ENCODE data around the gene FKRP. TPM values are rescaled to one million over a fixed set of nuclear protein-coding genes. Genes with fewer than 3 reads are reported as not detected.
"Not testable (repeated sequence)": the region's sequence is repeated elsewhere in the genome, so short reads cannot be mapped to it uniquely, and the experiment has no call there.

Gene FKRP
- polyA plus RNA-seq, 1 donor (not counting 4 experiments of a cell fraction or from before 2014, with no cell fraction given), result 6.1 TPM

GRCh38 chr19:46802152-46802551, 56.3 kb downstream of the FKRP start:
- DNase-seq (ENCODE audit: low read depth, low spot score) (no peak), FAIRE-seq (no peak)
- H3K4me2 ChIP-seq (ENCODE audit: control insufficient read depth, extremely low read depth, insufficient read depth, low read depth, low read length), result no peak overlapping the region
- no peak for TF ChIP-seq EZH2 (IDR thresholded peaks at IDR 0.05; ENCODE audit: low read length)
- no peak for TF ChIP-seq CTCF (optimal IDR thresholded peaks at IDR 0.05 in 1 of 3, IDR thresholded peaks at IDR 0.05 in 1 of 3, conservative IDR thresholded peaks at IDR 0.05 in 1 of 3; ENCODE audit: extremely low read depth in 1 of 3, insufficient read depth in 2 of 3, low read length in 3 of 3)
- no peaks in the 10 kb centered on the region for H3K27me3 ChIP-seq (ENCODE audit: control insufficient read depth, extremely low read depth, insufficient read depth, low read length)
- H3K9me1 ChIP-seq (ENCODE audit: control insufficient read depth, extremely low read depth, insufficient read depth, low read length), result no peaks in the 10 kb centered on the region
- H3K9ac ChIP-seq (ENCODE audit: control insufficient read depth, extremely low read depth, insufficient read depth, low read length), result no peak overlapping the region
- dilution Hi-C loops (cut with MboI; ENCODE audit: extremely low pct_ligation_motif_present, low sequenced_read_pairs), result no loop called here
- no peaks in the 10 kb centered on the region for H3K9me3 ChIP-seq (ENCODE audit: control insufficient read depth, low read depth, low read length)
- H2AFZ ChIP-seq (ENCODE audit: control insufficient read depth, low read length), result no peak overlapping the region
- H3K27ac ChIP-seq (ENCODE audit: control insufficient read depth, insufficient read depth, low read length), result no peak overlapping the region
- H3K4me1 ChIP-seq (ENCODE audit: control insufficient read depth, extremely low read depth, insufficient read depth, low read length), result no peaks in the 10 kb centered on the region
- no peaks in the 10 kb centered on the region for H4K20me1 ChIP-seq (ENCODE audit: control insufficient read depth, extremely low read depth, insufficient read depth, low read length)
- H3K79me2 ChIP-seq (ENCODE audit: control insufficient read depth, insufficient read depth, low read length), result no peaks in the 10 kb centered on the region
- no peak overlapping the region for H3K4me3 ChIP-seq (ENCODE audit: control insufficient read depth in 2 of 3, extremely low read depth in 1 of 3, insufficient read depth in 2 of 3, low read depth in 1 of 3, low read length in 3 of 3)
- H3K36me3 ChIP-seq (ENCODE audit: control insufficient read depth in 2 of 2, extremely low read depth in 1 of 2, insufficient read depth in 2 of 2, low read length in 2 of 2), result no peaks in the 10 kb centered on the region

- dilution Hi-C loops (cut with MboI; ENCODE audit: extremely low pct_ligation_motif_present, low sequenced_read_pairs), result no loop called here
- no peaks in the 10 kb centered on the region for H3K9me3 ChIP-seq (ENCODE audit: control insufficient read depth, low read depth, low read length)
Observed at GRCh38 chr19:46803555-46803954, 57.7 kb downstream of the FKRP start.

GRCh38 chr19:46804432-46804831, 58.6 kb downstream of the FKRP start:
- H3K36me3 ChIP-seq (ENCODE audit: control insufficient read depth in 2 of 2, extremely low read depth in 1 of 2, insufficient read depth in 2 of 2, low read length in 2 of 2); dilution Hi-C loops (cut with MboI; ENCODE audit: extremely low pct_ligation_motif_present, low sequenced_read_pairs); DNase-seq (ENCODE audit: low read depth, low spot score); H3K4me2 ChIP-seq (ENCODE audit: control insufficient read depth, extremely low read depth, insufficient read depth, low read depth, low read length); H3K4me3 ChIP-seq (ENCODE audit: control insufficient read depth in 2 of 3, extremely low read depth in 1 of 3, insufficient read depth in 2 of 3, low read depth in 1 of 3, low read length in 3 of 3); H3K79me2 ChIP-seq (ENCODE audit: control insufficient read depth, insufficient read depth, low read length); H3K27ac ChIP-seq (ENCODE audit: control insufficient read depth, insufficient read depth, low read length); H3K9ac ChIP-seq (ENCODE audit: control insufficient read depth, extremely low read depth, insufficient read depth, low read length); H3K27me3 ChIP-seq (ENCODE audit: control insufficient read depth, extremely low read depth, insufficient read depth, low read length); H3K9me1 ChIP-seq (ENCODE audit: control insufficient read depth, extremely low read depth, insufficient read depth, low read length); H3K9me3 ChIP-seq (ENCODE audit: control insufficient read depth, low read depth, low read length); FAIRE-seq; H2AFZ ChIP-seq (ENCODE audit: control insufficient read depth, low read length); H4K20me1 ChIP-seq (ENCODE audit: control insufficient read depth, extremely low read depth, insufficient read depth, low read length); H3K4me1 ChIP-seq (ENCODE audit: control insufficient read depth, extremely low read depth, insufficient read depth, low read length): not testable (repeated sequence)

More at GRCh38 chr19:46803555-46803954, 57.7 kb downstream of the FKRP start:
- TF ChIP-seq CTCF (optimal IDR thresholded peaks at IDR 0.05 in 1 of 3, IDR thresholded peaks at IDR 0.05 in 1 of 3, conservative IDR thresholded peaks at IDR 0.05 in 1 of 3; ENCODE audit: extremely low read depth in 1 of 3, insufficient read depth in 2 of 3, low read length in 3 of 3), result no peak
- no peak for TF ChIP-seq EZH2 (IDR thresholded peaks at IDR 0.05; ENCODE audit: low read length)
- DNase-seq (ENCODE audit: low read depth, low spot score) (no peak), FAIRE-seq (no peak)
- H3K36me3 ChIP-seq (ENCODE audit: control insufficient read depth in 2 of 2, extremely low read depth in 1 of 2, insufficient read depth in 2 of 2, low read length in 2 of 2), result no peaks in the 10 kb centered on the region
- H3K9ac ChIP-seq (ENCODE audit: control insufficient read depth, extremely low read depth, insufficient read depth, low read length), result no peak overlapping the region
- no peak overlapping the region for H3K27ac ChIP-seq (ENCODE audit: control insufficient read depth, insufficient read depth, low read length)
- H3K79me2 ChIP-seq (ENCODE audit: control insufficient read depth, insufficient read depth, low read length), result no peaks in the 10 kb centered on the region
- no peaks in the 10 kb centered on the region for H3K4me1 ChIP-seq (ENCODE audit: control insufficient read depth, extremely low read depth, insufficient read depth, low read length)
- H2AFZ ChIP-seq (ENCODE audit: control insufficient read depth, low read length), result no peak overlapping the region
- no peak overlapping the region for H3K4me3 ChIP-seq (ENCODE audit: control insufficient read depth in 2 of 3, extremely low read depth in 1 of 3, insufficient read depth in 2 of 3, low read depth in 1 of 3, low read length in 3 of 3)
- no peaks in the 10 kb centered on the region for H3K27me3 ChIP-seq (ENCODE audit: control insufficient read depth, extremely low read depth, insufficient read depth, low read length)
- no peak overlapping the region for H3K4me2 ChIP-seq (ENCODE audit: control insufficient read depth, extremely low read depth, insufficient read depth, low read depth, low read length)
- H4K20me1 ChIP-seq (ENCODE audit: control insufficient read depth, extremely low read depth, insufficient read depth, low read length), result no peaks in the 10 kb centered on the region
- no peaks in the 10 kb centered on the region for H3K9me1 ChIP-seq (ENCODE audit: control insufficient read depth, extremely low read depth, insufficient read depth, low read length)
